Measurements from ENCODE around the gene POFUT2. TPM values are rescaled to one million over a fixed set of nuclear protein-coding genes. Genes with fewer than 3 reads are reported as not detected.
A peak's percentile ranks its signal among the peaks of the same experiment; 100 is the strongest.

Gene POFUT2
- total RNA-seq, 4 donors from 2014 or later, result 29.9 to 79.3 (median 33.3) TPM

DNA sequence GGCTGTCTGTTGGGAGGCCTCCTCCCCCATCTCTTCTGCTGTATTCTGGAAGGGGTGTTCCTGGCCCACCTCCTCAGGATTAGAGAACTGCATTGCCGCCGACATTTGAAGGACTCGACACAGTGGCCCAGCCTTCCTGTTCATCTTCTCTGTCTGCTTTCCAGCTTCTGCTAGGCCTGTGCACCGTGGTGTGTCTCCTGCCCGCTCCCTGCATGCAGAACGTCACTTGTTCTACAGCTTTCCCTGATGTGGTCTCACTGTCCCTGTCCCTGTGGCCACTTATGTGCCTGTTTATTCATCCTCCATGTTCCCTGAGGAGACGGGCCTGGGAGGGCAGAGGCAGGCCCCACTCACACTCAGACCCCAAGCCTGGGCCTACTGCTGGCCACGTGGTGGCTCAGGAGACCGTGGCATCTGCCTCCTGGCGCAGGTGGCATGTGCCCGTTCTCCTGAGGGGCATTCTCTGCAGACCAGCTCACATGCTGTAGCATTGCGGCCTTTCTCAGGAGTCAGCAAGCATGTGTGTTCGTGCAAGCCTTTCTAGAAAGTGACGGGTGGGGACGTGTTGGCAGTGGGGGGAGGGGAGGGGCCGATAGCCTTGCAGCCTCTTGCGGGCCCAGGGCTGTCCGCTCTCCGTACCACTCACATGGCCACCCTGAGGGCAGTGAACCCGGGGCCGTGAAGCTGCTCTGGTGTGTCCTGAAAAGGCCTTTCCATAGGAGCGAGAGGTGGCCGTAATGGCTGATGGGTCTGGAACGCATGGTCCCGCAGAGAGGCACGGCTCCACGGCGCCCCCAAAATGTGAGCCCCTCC lies 35.9 kb downstream of the POFUT2 start:
- Histone ChIP-seq H3K27ac (no peak overlapping the region), H3K4me3 (no peak overlapping the region), H3K9me3 (no peaks in the 10 kb centered on the region), H3K4me1 (peaks cover 0 to 9% (median 5%) of the 10 kb centered on the region in 4 donors), H3K36me3 (no peaks in the 10 kb centered on the region), H3K27me3 (peaks cover 34% of the 10 kb centered on the region)
- TF ChIP-seq, protein P1, sequence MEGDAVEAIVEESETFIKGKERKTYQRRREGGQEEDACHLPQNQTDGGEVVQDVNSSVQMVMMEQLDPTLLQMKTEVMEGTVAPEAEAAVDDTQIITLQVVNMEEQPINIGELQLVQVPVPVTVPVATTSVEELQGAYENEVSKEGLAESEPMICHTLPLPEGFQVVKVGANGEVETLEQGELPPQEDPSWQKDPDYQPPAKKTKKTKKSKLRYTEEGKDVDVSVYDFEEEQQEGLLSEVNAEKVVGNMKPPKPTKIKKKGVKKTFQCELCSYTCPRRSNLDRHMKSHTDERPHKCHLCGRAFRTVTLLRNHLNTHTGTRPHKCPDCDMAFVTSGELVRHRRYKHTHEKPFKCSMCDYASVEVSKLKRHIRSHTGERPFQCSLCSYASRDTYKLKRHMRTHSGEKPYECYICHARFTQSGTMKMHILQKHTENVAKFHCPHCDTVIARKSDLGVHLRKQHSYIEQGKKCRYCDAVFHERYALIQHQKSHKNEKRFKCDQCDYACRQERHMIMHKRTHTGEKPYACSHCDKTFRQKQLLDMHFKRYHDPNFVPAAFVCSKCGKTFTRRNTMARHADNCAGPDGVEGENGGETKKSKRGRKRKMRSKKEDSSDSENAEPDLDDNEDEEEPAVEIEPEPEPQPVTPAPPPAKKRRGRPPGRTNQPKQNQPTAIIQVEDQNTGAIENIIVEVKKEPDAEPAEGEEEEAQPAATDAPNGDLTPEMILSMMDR (IDR thresholded peaks at IDR 0.05), result no peak
- TF ChIP-seq POLR2AphosphoS5 (IDR thresholded peaks at IDR 0.05) (no peak), EP300 (IDR thresholded peaks at IDR 0.05; ENCODE audit: low read depth) (no peak), POLR2A (IDR thresholded peaks at IDR 0.05) (no peak)
- DNase-seq, result no peak
- 93 to 100% methylated on average over 1 to 28 of the region's 28 CpGs for WGBS, 2 donors (ENCODE audit: low coverage in 1 of 2)
- in situ Hi-C loops (cut with MboI; ENCODE audit: low pct_ligation_motif_present in 1 of 4, low pct_unique_long_range_greater_than_20kb in 1 of 4, low sequenced_read_pairs in 3 of 4) (no loop called here), intact Hi-C loops (cut with DNase I; ENCODE audit: low total_unique reads) (no loop called here)

DNA sequence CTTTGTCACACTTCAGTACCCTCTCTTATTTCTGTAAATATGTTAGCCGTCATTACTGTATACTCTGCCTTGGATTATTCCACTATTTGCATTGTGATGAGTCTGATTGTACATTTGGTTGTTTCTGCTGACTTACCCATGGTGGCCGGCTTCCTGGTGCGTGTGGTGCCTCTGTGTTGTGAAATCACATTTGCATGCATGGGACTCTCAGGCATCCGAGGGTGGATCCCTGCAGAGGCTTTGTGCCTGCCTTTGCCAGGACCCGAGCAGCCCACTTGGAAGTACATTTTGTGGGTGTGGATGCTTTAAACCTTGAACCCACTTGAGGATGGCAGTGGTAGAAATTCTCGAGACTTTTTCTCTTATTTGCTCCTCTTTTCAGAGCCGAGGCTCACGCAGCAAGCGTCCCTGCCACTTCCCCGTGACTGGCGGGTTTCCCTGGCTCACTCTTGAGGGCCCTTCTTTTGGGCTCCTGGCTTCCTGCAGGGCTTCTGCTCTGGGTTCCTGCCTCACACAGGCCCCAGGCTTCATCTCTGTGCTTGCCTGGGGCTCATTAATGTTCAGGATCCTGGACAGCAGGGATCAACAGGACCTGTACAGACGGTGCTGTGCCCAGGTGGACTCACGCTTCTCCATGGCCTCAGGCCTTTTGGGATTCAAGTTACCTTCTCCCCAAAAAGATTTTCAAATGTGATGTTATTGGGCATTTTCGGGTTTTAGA lies 36.6 kb downstream of the POFUT2 start:
- no peak for TF ChIP-seq POLR2AphosphoS5 (IDR thresholded peaks at IDR 0.05)
- no peak for TF ChIP-seq EP300 (IDR thresholded peaks at IDR 0.05; ENCODE audit: low read depth)
- TF ChIP-seq POLR2A (IDR thresholded peaks at IDR 0.05), result no peak
- TF ChIP-seq, protein P1 (IDR thresholded peaks at IDR 0.05), result no peak
- Histone ChIP-seq H3K4me3 (no peak overlapping the region), H3K27ac (no peak overlapping the region), H3K4me1 (peaks cover 0 to 9% (median 5%) of the 10 kb centered on the region in 4 donors), H3K9me3 (no peaks in the 10 kb centered on the region), H3K36me3 (no peaks in the 10 kb centered on the region), H3K27me3 (peaks cover 31% of the 10 kb centered on the region)
- 91% methylated on average over 14 of the region's 14 CpGs; no CpG with 5 or more reads in 1 of the 2 donors for WGBS, 2 donors (ENCODE audit: low coverage in 1 of 2)
- intact Hi-C loops (cut with DNase I; ENCODE audit: low total_unique reads) (no loop called here), in situ Hi-C loops (cut with MboI; ENCODE audit: low pct_ligation_motif_present in 1 of 4, low pct_unique_long_range_greater_than_20kb in 1 of 4, low sequenced_read_pairs in 3 of 4) (no loop called here)
- no peak for DNase-seq

DNA sequence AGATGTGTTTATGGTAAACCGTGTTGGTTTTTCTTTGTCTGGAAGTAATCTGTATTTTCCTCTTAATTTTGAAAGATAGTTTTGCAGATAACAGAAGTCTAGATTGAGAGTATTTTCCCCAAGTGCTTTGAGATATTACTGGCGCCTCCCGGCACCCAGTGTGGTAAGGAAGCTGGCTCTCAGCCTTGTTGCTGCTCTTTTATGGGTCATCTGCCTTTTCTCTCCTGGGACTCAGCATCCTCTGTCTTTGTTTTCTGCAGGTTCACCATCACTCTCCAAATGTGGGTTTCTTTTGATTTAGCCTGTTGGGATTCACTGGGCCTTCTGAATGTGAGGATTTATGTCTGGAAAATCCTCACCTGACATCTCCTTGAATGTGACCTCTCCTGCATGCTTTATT lies 37.4 kb downstream of the POFUT2 start:
- 71 to 83% methylated on average over 3 of the region's 3 CpGs for WGBS, 2 donors (ENCODE audit: low coverage in 1 of 2)
- Histone ChIP-seq H3K36me3 (no peaks in the 10 kb centered on the region), H3K9me3 (no peaks in the 10 kb centered on the region), H3K4me3 (no peak overlapping the region), H3K27ac (peak overlapping the region in 2 of 4 donors; percentile 47 to 65), H3K4me1 (peaks cover 0 to 9% (median 5%) of the 10 kb centered on the region in 4 donors), H3K27me3 (peaks cover 27% of the 10 kb centered on the region)
- intact Hi-C loops (cut with DNase I; ENCODE audit: low total_unique reads) (no loop called here), in situ Hi-C loops (cut with MboI; ENCODE audit: low pct_ligation_motif_present in 1 of 4, low pct_unique_long_range_greater_than_20kb in 1 of 4, low sequenced_read_pairs in 3 of 4) (no loop called here)
- no peak for TF ChIP-seq POLR2AphosphoS5 (IDR thresholded peaks at IDR 0.05)
- TF ChIP-seq, protein P1 (IDR thresholded peaks at IDR 0.05), result no peak
- no peak for TF ChIP-seq EP300 (IDR thresholded peaks at IDR 0.05; ENCODE audit: low read depth)
- no peak for TF ChIP-seq POLR2A (IDR thresholded peaks at IDR 0.05)
- no peak for DNase-seq

DNA sequence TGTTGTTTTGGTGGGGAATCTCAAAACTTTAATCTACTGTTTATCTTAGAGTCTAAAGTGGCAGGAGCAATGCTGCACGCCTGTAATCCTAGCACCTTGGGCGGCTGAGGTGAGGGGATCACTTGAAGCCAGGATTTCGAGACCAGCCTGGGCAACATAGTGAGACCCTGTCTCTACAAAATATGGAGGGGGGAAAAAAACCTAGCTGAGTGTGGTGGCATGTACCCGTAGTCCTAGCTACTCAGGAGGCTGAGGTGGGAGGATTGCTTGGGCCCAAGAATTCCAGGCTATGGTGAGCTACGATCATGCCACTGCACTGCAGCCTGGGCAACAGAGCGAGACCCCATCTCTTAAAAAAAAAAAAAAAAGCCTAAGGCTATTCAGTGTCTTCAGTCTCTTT lies 38.1 kb downstream of the POFUT2 start:
- intact Hi-C loops (cut with DNase I; ENCODE audit: low total_unique reads), result no loop called here
- H3K27ac ChIP-seq, result peak overlapping the region in 2 of 4 donors; percentile 50 to 65
- in situ Hi-C loops (cut with MboI; ENCODE audit: low pct_ligation_motif_present in 1 of 4, low pct_unique_long_range_greater_than_20kb in 1 of 4, low sequenced_read_pairs in 3 of 4), result no loop called here
- no peaks in the 10 kb centered on the region for H3K36me3 ChIP-seq
- no peaks in the 10 kb centered on the region for H3K9me3 ChIP-seq
- 88 to 100% methylated on average over 3 to 6 of the region's 6 CpGs for WGBS, 2 donors (ENCODE audit: low coverage in 1 of 2)
- H3K4me1 ChIP-seq, result peaks cover 0 to 9% (median 5%) of the 10 kb centered on the region in 4 donors
- TF ChIP-seq POLR2A (IDR thresholded peaks at IDR 0.05) (no peak), EP300 (IDR thresholded peaks at IDR 0.05; ENCODE audit: low read depth) (no peak), POLR2AphosphoS5 (IDR thresholded peaks at IDR 0.05) (no peak)
- TF ChIP-seq, protein P1 (IDR thresholded peaks at IDR 0.05), result no peak
- no peak overlapping the region for H3K4me3 ChIP-seq
- no peak for DNase-seq
- H3K27me3 ChIP-seq, result peaks cover 24% of the 10 kb centered on the region
